IMR-90 (cell line): ENCODE results near the gene ITGA3. TPM values are rescaled to one million over a fixed set of nuclear protein-coding genes. Genes with fewer than 3 reads are reported as not detected.

Source experiments
- ATAC-seq: fragments of 200-7000 bp; cut with Tn5 transposase; 2 replicates; pipeline ENCODE4 v1.9.1; 2020; ENCODE audit warnings: low read depth, mild to moderate bottlenecking, moderate library complexity
- BruUV-seq: library from RNA; stranded (reverse); fragments of 400-500 nt; replicated peaks from 2 replicates; lab custom pipeline; 2021; lab: Mats Ljungman, UMichigan
- CTCF ChIA-PET: fragments of 300-600 bp; formaldehyde crosslinking; extraction: SDS; loops from one replicate; lab custom pipeline; 2021; ENCODE audit warnings: antibody characterized with exemption; lab: Yijun Ruan, JAX
- POLR2A ChIA-PET: fragments of 300-600 bp; sonication (Branson Sonifier 250); formaldehyde crosslinking; loops from one replicate; lab custom pipeline; 2022; ENCODE audit warnings: antibody characterized with exemption; ENCODE audit not compliant: unreplicated experiment; lab: Charles Lee
- DNase-seq: peaks from one replicate; pipeline ENCODE4 v3.0.0; 2013
- H2AFZ ChIP-seq: replicated peaks from 2 replicates; pipeline ENCODE3; 2013; ENCODE audit warnings: low read length, mild to moderate bottlenecking; ENCODE audit not compliant: poor library complexity
- H2AK5ac ChIP-seq: 2 replicates; pipeline ENCODE4 v1.6.1; 2013; ENCODE audit warnings: low read depth, low read length, inconsistent platforms
- H2AK9ac ChIP-seq: replicated peaks from 2 replicates; pipeline ENCODE3; 2013; ENCODE audit warnings: mild to moderate bottlenecking, low read depth, low read length, moderate library complexity; ENCODE audit not compliant: poor library complexity
- H2BK120ac ChIP-seq: 2 replicates; pipeline ENCODE4 v1.6.1; 2013; ENCODE audit warnings: low read depth, low read length, inconsistent platforms
- H2BK15ac ChIP-seq: 3 replicates; pipeline ENCODE4 v1.6.1; 2013; ENCODE audit warnings: low read depth, low read length, inconsistent platforms
- H2BK20ac ChIP-seq: 2 replicates; pipeline ENCODE4 v1.6.1; 2013; ENCODE audit warnings: low read depth, mild to moderate bottlenecking, inconsistent platforms, low read length, moderate library complexity
- H2BK5ac ChIP-seq: 2 replicates; pipeline ENCODE4 v1.6.1; 2013; ENCODE audit warnings: mild to moderate bottlenecking, low read depth, low read length, inconsistent platforms; ENCODE audit not compliant: poor library complexity, severe bottlenecking
- H3K14ac ChIP-seq: replicated peaks from 2 replicates; pipeline ENCODE4 v1.6.1; 2013; ENCODE audit warnings: low read depth, low read length, inconsistent platforms
- H3K18ac ChIP-seq: 2 replicates; pipeline ENCODE4 v1.6.1; 2013; ENCODE audit warnings: low read depth, low read length, control low read depth
- H3K23ac ChIP-seq: 2 replicates; pipeline ENCODE4 v1.6.1; 2013; ENCODE audit warnings: low read depth, low read length, inconsistent platforms
- H3K27ac ChIP-seq: 2 replicates; pipeline ENCODE4 v1.5.1; 2013; ENCODE audit warnings: mild to moderate bottlenecking, control low read depth, low read length; ENCODE audit not compliant: insufficient read depth
- H3K27me3 ChIP-seq: 2 replicates; pipeline ENCODE4 v1.6.1; 2013; ENCODE audit warnings: low read length; ENCODE audit not compliant: control insufficient read depth, insufficient read depth
- H3K36me3 ChIP-seq: 2 replicates; pipeline ENCODE4 v1.6.1; 2013; ENCODE audit warnings: low read length, mixed read lengths; ENCODE audit not compliant: control insufficient read depth, insufficient read depth
- H3K4ac ChIP-seq: 2 replicates; pipeline ENCODE4 v1.6.1; 2013; ENCODE audit warnings: low read depth, low read length, inconsistent platforms
- H3K4me1 ChIP-seq: 2 replicates; pipeline ENCODE4 v1.6.1; 2013; ENCODE audit warnings: low read length, mixed read lengths; ENCODE audit not compliant: control insufficient read depth, insufficient read depth
- H3K4me2 ChIP-seq: 2 replicates; pipeline ENCODE4 v1.6.1; 2013; ENCODE audit warnings: low read depth, mild to moderate bottlenecking, control low read depth, low read length, moderate library complexity
- H3K4me3 ChIP-seq: 2 replicates; pipeline ENCODE4 v1.5.1; 2013; ENCODE audit warnings: low read depth, mild to moderate bottlenecking, control low read depth, low read length, moderate library complexity; ENCODE audit not compliant: insufficient read depth
- H3K56ac ChIP-seq: 2 replicates; pipeline ENCODE4 v1.6.1; 2013; ENCODE audit warnings: low read length, inconsistent platforms; ENCODE audit not compliant: insufficient read depth; ENCODE audit errors: extremely low read depth
- H3K79me1 ChIP-seq, 2 experiments: 2 replicates each; pipeline ENCODE4 v1.6.1; 2013; ENCODE audit warnings: low read length in 2 of 2, inconsistent platforms in 1 of 2, low read depth in 1 of 2
- H3K9ac ChIP-seq: 2 replicates; pipeline ENCODE4 v1.6.1; 2013; ENCODE audit warnings: low read depth, low read length, control low read depth
- H3K9me1 ChIP-seq: 2 replicates; pipeline ENCODE4 v1.6.1; 2013; ENCODE audit warnings: low read length, inconsistent platforms; ENCODE audit not compliant: insufficient read depth
- H3K9me3 ChIP-seq: 2 replicates; pipeline ENCODE4 v1.6.1; 2013; ENCODE audit warnings: low read length; ENCODE audit not compliant: control insufficient read depth, insufficient read depth
- H4K20me1 ChIP-seq: 2 replicates; pipeline ENCODE4 v1.6.1; 2013; ENCODE audit warnings: low read length, inconsistent platforms; ENCODE audit not compliant: insufficient read depth
- H4K5ac ChIP-seq: 2 replicates; pipeline ENCODE4 v1.6.1; 2013; ENCODE audit warnings: mild to moderate bottlenecking, low read depth, low read length, control low read depth
- H4K8ac ChIP-seq, 2 experiments: 2 replicates each; pipeline ENCODE4 v1.6.1; 2013; ENCODE audit warnings: low read depth in 2 of 2, low read length in 2 of 2, control low read depth in 1 of 2, inconsistent platforms in 1 of 2
- H4K91ac ChIP-seq: 2 replicates; pipeline ENCODE4 v1.6.1; 2013; ENCODE audit warnings: low read depth, low read length, inconsistent platforms; ENCODE audit not compliant: insufficient read depth
- CEBPB ChIP-seq: IDR thresholded peaks from 2 replicates; pipeline ENCODE4 v1.6.1; 2012; ENCODE audit warnings: low read depth, low read length, improper control_type of control experiment
- ELK1 ChIP-seq: fragments of 150-350 bp; IDR thresholded peaks from 2 replicates; pipeline ENCODE4 v1.6.1; 2016; ENCODE audit warnings: low read depth, mild to moderate bottlenecking, low read length, moderate library complexity, borderline replicate concordance
- FOS ChIP-seq: fragments of 150-350 bp; IDR thresholded peaks from 2 replicates; pipeline ENCODE4 v1.6.1; 2016; ENCODE audit warnings: low read depth, low read length
- RCOR1 ChIP-seq: IDR thresholded peaks from 2 replicates; pipeline ENCODE4 v1.6.1; 2012; ENCODE audit warnings: mild to moderate bottlenecking, low read length, improper control_type of control experiment; ENCODE audit not compliant: insufficient replicate concordance
- WGBS, 2 experiments: methylation state at CpG; one replicate each; pipeline versions ENCODE4 v1.1.5 to v1.1.7; 2013; ENCODE audit warnings: missing lambda C conversion rate in 2 of 2; ENCODE audit not compliant: insufficient read length in 1 of 2; ENCODE audit errors: extremely low coverage in 2 of 2; 5-methylcytosine and 5-hydroxymethylcytosine counted together
- dilution Hi-C: fragments of 300-500 bp; cut with HindIII; formaldehyde crosslinking; loops from one replicate; pipeline ENCODE4 v1.14.3; 2018; ENCODE audit warnings: low sequenced_read_pairs; ENCODE audit not compliant: unreplicated experiment
- in situ Hi-C: fragments of 300-500 bp; cut with MboI; formaldehyde crosslinking; loops from 3 replicates; pipeline ENCODE4 v1.14.3; 2019; ENCODE audit warnings: low sequenced_read_pairs, inconsistent platforms, mixed read lengths
- intact Hi-C: fragments of 100-400 bp; cut with micrococcal nuclease; formaldehyde crosslinking; loops from 2 replicates; pipeline ENCODE4 v1.10.0; 2022
- polyA plus RNA-seq, 3 experiments: library from polyadenylated mRNA; depleted of rRNA; stranded (reverse); fragments of >200 nt; gene quantifications; 2 replicates each; pipeline ENCODE4 v1.2.3, GENCODE V29; 2012; ENCODE audit warnings: low replicate concordance in 1 of 3
- total RNA-seq: library from RNA; depleted of rRNA; stranded (reverse); fragments of >200 nt; gene quantifications from 2 replicates; pipeline ENCODE4 v1.2.3, GENCODE V29; 2012

The ITGA3 gene
- total and polyA plus RNA-seq, 2 of the 4 experiments (the other 2 are of a cell fraction): 78.0 to 202 TPM

GRCh38 chr17:50127697-50128361, 71.9 kb downstream of the ITGA3 start:
- ATAC-seq: no peak
- Histone ChIP-seq H3K4me1 (peaks cover 21% of the 10 kb centered on the region), H4K5ac (no peak overlapping the region), H3K18ac (no peak overlapping the region), H3K79me1 (peaks cover 3 to 31% of the 10 kb centered on the region in 2 experiments; a peak in 3 of 4 replicates), H3K9me1 (peaks cover 19% of the 10 kb centered on the region; the same call in 1 of the 2 replicates), H3K4me3 (no peak overlapping the region), H3K4ac (no peak overlapping the region), H2AFZ (no peak overlapping the region), H4K91ac (no peak overlapping the region), H3K27me3 (no peaks in the 10 kb centered on the region), H3K9me3 (no peaks in the 10 kb centered on the region), H3K23ac (no peak overlapping the region), H4K8ac (no peak overlapping the region; a peak in 2 of 4 replicates), H2AK9ac (peak overlapping the region; percentile 5), H3K14ac (no peak overlapping the region), H3K27ac (no peak overlapping the region), H2BK15ac (no peak overlapping the region), H3K36me3 (0 out of 2 replicates have a peak, but pooled peaks cover under 1% of the 10 kb centered on the region), H2BK120ac (no peak overlapping the region; the same call in 1 of the 2 replicates), H2AK5ac (peak overlapping the region; percentile 85), H4K20me1 (peaks cover 4% of the 10 kb centered on the region), H3K9ac (no peak overlapping the region), H3K4me2 (no peak overlapping the region), H2BK5ac (no peak overlapping the region), H2BK20ac (no peak overlapping the region), H3K56ac (no peak overlapping the region)
- no CpG with 5 or more reads among the region's 6 CpGs for WGBS, 2 experiments
- in situ Hi-C loops (no loop called here), dilution Hi-C loops (no loop called here), intact Hi-C loops (no loop called here)
- BruUV-seq: no TSS peak
- ChIA-PET POLR2A (interaction anchor here (0.5 kb wide), 1 partner anchor 220 kb away, joined by 3 read pairs; no protein-coding TSS in a partner anchor), CTCF (interaction anchor here (0.6 kb wide), 2 partner anchors 169 to 171 kb away, joined by 4 read pairs; no protein-coding TSS in a partner anchor)
- TF ChIP-seq FOS (no peak), ELK1 (no peak), RCOR1 (no peak), CEBPB (no peak)
- peak; percentile 45 for DNase-seq
